ENCODE measurements around the gene MAP3K9.

MAP3K9 gene

DNA sequence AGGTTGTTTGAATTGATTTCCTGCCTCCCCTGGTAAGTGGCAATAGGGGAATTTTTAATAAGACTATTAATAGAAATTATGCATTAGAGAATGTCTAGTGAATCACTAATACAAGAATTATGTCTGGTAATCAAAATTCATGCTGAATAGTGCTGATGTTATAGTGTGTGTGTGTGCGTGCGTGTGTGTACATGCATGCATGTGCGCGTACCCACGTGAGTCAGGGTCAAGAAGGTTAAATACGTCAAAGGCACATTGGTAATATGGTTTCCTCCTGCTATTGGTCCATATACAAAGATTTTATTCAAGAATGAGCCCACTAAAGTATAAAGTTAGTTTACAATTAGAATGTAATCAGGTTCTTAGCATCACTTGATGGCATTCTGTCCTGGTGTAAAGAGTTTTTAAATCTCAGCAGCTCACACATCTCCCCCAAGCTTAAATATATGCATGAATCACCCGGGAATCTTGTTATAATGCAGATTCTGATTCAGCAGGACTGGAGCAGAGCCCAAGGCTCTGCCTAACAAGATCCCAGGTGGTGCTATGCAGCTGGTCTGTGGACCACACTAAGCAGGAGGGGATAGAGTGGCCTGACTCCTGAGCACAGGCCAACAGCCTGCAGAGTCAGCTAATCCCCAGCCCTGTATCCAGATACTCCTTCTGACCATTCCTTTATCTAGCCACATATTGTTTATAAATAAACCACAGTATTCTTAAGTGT is 123.7 kb downstream of the MAP3K9 start:
- no peak for DNase-seq

DNA sequence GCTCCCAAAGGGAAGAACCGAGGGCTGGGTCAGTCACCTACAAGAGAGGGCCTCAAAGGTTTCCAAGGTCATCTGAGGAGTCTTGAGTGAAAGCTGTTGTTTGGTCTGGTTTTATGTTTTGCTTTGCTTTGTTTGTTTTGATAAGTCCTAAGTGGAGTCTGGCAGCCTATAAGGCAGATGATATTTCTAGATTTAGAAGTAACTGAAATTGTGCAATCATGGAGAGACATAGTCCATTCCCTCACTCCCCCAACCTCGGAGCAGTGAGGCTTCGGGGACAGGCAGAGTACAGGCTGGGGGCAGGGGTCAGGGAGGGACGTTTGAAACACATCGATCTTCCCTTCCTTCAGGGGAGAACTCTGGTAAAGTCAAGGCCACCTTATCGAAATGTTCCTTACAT is 125.3 kb downstream of the MAP3K9 start:
- DNase-seq, result no peak

DNA sequence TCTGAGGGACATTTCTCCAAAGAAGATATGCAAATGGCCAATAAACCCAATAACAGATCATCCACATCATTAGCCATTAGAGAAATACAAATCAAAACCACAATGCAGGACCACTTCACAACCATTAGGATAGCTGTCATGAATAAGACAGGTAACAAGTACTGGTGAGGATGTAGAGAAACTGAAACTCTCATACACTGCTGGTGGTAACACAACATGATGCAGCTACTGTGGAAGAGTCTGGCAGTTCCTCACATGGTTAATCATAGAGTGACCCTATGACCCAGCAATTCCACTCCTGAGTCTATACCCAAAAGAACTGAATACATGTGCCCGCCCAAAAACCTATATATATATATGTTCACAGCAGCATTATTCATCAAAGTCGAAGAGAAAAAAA is 128.6 kb downstream of the MAP3K9 start:
- no peak for DNase-seq

DNA sequence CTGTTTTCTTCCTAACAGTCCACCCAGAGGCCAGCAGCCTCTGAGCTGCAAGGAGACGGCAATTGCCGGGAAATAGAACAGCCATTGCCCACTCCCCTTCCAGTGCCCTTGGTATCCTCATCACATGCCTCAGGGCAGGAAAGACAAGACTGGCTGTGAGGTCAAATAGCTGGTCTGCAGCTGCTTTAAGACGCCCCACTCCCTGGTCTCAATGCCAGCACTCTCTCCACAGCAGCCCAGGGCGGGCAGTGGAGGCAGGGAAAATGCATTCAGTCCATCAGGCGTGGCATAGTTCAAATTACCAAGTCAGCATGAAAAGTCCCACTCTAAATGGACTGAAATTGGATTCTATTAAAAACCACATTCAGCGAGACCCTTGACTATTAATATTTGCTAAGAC is 132.0 kb downstream of the MAP3K9 start:
- DNase-seq, result no peak
